ENCODE results near the gene RASGRP1.

RASGRP1 gene

GRCh38 chr15:38458646-38459045, 106.0 kb downstream of the RASGRP1 start:
- no peak for DNase-seq (ENCODE audit: low read depth)

- DNase-seq (ENCODE audit: low read depth): no peak
These were observed 109.5 kb downstream of the RASGRP1 start for GRCh38 chr15:38455092-38455491.

- no peak for DNase-seq (ENCODE audit: low read depth)
These were observed 109.9 kb downstream of the RASGRP1 start for GRCh38 chr15:38454696-38455090.

- DNase-seq (ENCODE audit: low read depth): peak; percentile 90
These were observed 110.5 kb downstream of the RASGRP1 start, which contains the start of gene FAM98B for GRCh38 chr15:38453971-38454695. FAM98B (plus strand) TSS chr15:38454127; CDS start chr15:38454162, 35 bp downstream.

GRCh38 chr15:38441130-38441519, 123.5 kb downstream of the RASGRP1 start:
- no peak for DNase-seq (ENCODE audit: low read depth)

- peak; percentile 42 for DNase-seq (ENCODE audit: low read depth)
These were observed 124.1 kb downstream of the RASGRP1 start for GRCh38 chr15:38440353-38441129.
